Thyroid gland (tissue), 4 donors: ENCODE results near the gene RTN1.

Experiments used
- CTCF ChIP-seq, 6 experiments: fragments of 200-600 bp in 3 of 6; fragments of 450-650 bp in 3 of 6; sonication (generic) in 3 of 6; IDR thresholded peaks; one replicate each; pipeline ENCODE4 v1.5.1; 2016 to 2019; ENCODE audit warnings: antibody characterized with exemption in 6 of 6, mild to moderate bottlenecking in 2 of 6, inconsistent platforms in 1 of 6, moderate library complexity in 1 of 6
- POLR2A ChIP-seq, 2 donors: fragments of 450-650 bp; IDR thresholded peaks; one replicate each; pipeline ENCODE4 v1.6.1; 2017; ENCODE audit warnings: antibody characterized with exemption in 2 of 2, mild to moderate bottlenecking in 2 of 2, moderate library complexity in 1 of 2

- TF ChIP-seq CTCF (IDR thresholded peaks at IDR 0.05) (no peak), POLR2A (IDR thresholded peaks at IDR 0.05) (no peak)
Measured at GRCh38 chr14:59711080-59711479, 159.5 kb downstream of the RTN1 start.
